ENCODE data around the gene SMIM33. TPM values are rescaled to one million over a fixed set of nuclear protein-coding genes. Genes with fewer than 3 reads are reported as not detected.
A peak's percentile ranks its signal among the peaks of the same experiment; 100 is the strongest.

The SMIM33 gene
- total RNA-seq, 2 experiments from 2014 or later, result 1.5 TPM

GRCh38 chr5:139457653-139458306 is 13.0 kb upstream of the SMIM33 start:
- Mint-ChIP-seq H3K27me3 (no peaks in the 10 kb centered on the region), H3K4me3 (no peak overlapping the region), H3K4me1 (ENCODE audit: low read depth) (peaks cover 69% of the 10 kb centered on the region)

GRCh38 chr5:139458580-139459407 is 12.0 kb upstream of the SMIM33 start:
- peak; percentile 90 for DNase-seq
- peaks cover 65% of the 10 kb centered on the region for H3K4me1 Mint-ChIP-seq (ENCODE audit: low read depth)
- no peaks in the 10 kb centered on the region for H3K36me3 Mint-ChIP-seq
- ChIA-PET CTCF (interaction anchor here (0.6 to 4.9 kb wide), 13 partner anchors 11 to 53 kb away, joined by 3 to 29 read pairs (median 5); partner anchors contain the start of genes DNAJC18, SMIM33 and STING1), POLR2A (interaction anchor here (0.7 to 4.1 kb wide), 15 partner anchors 10 to 103 kb away, joined by 3 to 52 read pairs (median 5); partner anchors contain the start of genes DNAJC18, SMIM33, STING1 and UBE2D2)
- intact Hi-C loops (cut with micrococcal nuclease), result loop anchor here (1.0 to 2.0 kb wide), 7 partner anchors 10 to 43 kb away; partner anchors contain the start of genes DNAJC18 and STING1
- no peaks in the 10 kb centered on the region for H3K9me3 Mint-ChIP-seq
- peak overlapping the region; percentile 56 for H3K4me3 Mint-ChIP-seq
- H3K27me3 Mint-ChIP-seq, result no peaks in the 10 kb centered on the region
- H3K27ac Mint-ChIP-seq, result peak overlapping the region; percentile 97

More at GRCh38 chr5:139457653-139458306, 13.0 kb upstream of the SMIM33 start:
- DNase-seq, result peak; percentile 69
- POLR2A ChIA-PET, result interaction anchor here (0.9 to 4.1 kb wide), 10 partner anchors 10 to 104 kb away, joined by 3 to 52 read pairs (median 14); partner anchors contain the start of genes DNAJC18, STING1 and UBE2D2
- intact Hi-C loops (cut with micrococcal nuclease), result loop anchor here (1.0 to 2.0 kb wide), 2 partner anchors 15 to 18 kb away; partner anchors contain the start of gene DNAJC18
- Mint-ChIP-seq H3K36me3 (no peaks in the 10 kb centered on the region), H3K9me3 (no peaks in the 10 kb centered on the region), H3K27ac (peak overlapping the region; percentile 97)
- CTCF ChIA-PET, result interaction anchor here (0.6 to 4.9 kb wide), 8 partner anchors 10 to 60 kb away, joined by 3 to 29 read pairs (median 5); partner anchors contain the start of gene DNAJC18

GRCh38 chr5:139459451-139459934 is 11.3 kb upstream of the SMIM33 start:
- ChIA-PET CTCF (interaction anchor here (0.9 to 4.9 kb wide), 11 partner anchors 11 to 52 kb away, joined by 3 to 29 read pairs (median 6); partner anchors contain the start of genes DNAJC18, SMIM33 and STING1), POLR2A (interaction anchor here (0.7 to 4.1 kb wide), 13 partner anchors 11 to 45 kb away, joined by 3 to 52 read pairs (median 8); partner anchors contain the start of genes DNAJC18, SMIM33 and STING1)
- Mint-ChIP-seq H3K4me3 (peak overlapping the region; percentile 56), H3K9me3 (no peaks in the 10 kb centered on the region), H3K27ac (peak overlapping the region; percentile 97), H3K36me3 (no peaks in the 10 kb centered on the region), H3K4me1 (ENCODE audit: low read depth) (peaks cover 58% of the 10 kb centered on the region), H3K27me3 (no peaks in the 10 kb centered on the region)
- intact Hi-C loops (cut with micrococcal nuclease), result loop anchor here (1.0 to 2.0 kb wide), 6 partner anchors 9 to 44 kb away; partner anchors contain the start of gene STING1
- peak; percentile 81 for DNase-seq

GRCh38 chr5:139460455-139460854 is 10.3 kb upstream of the SMIM33 start:
- intact Hi-C loops (cut with micrococcal nuclease), result no loop called here
- no peaks in the 10 kb centered on the region for H3K9me3 Mint-ChIP-seq
- no peak for DNase-seq
- H3K36me3 Mint-ChIP-seq, result no peaks in the 10 kb centered on the region
- no peaks in the 10 kb centered on the region for H3K27me3 Mint-ChIP-seq
- CTCF ChIA-PET, result interaction anchor here (0.9 to 4.9 kb wide), 8 partner anchors 12 to 51 kb away, joined by 3 to 29 read pairs (median 8); partner anchors contain the start of genes DNAJC18 and STING1
- POLR2A ChIA-PET, result interaction anchor here (0.7 to 4.1 kb wide), 10 partner anchors 11 to 46 kb away, joined by 3 to 52 read pairs (median 19); partner anchors contain the start of genes DNAJC18, SMIM33 and STING1
- H3K4me1 Mint-ChIP-seq (ENCODE audit: low read depth), result peaks cover 53% of the 10 kb centered on the region
- H3K27ac Mint-ChIP-seq, result peak overlapping the region; percentile 97
- H3K4me3 Mint-ChIP-seq, result peak overlapping the region; percentile 22

GRCh38 chr5:139461176-139461575 is 9.6 kb upstream of the SMIM33 start:
- Mint-ChIP-seq H3K27me3 (no peaks in the 10 kb centered on the region), H3K4me1 (ENCODE audit: low read depth) (peaks cover 52% of the 10 kb centered on the region), H3K9me3 (no peaks in the 10 kb centered on the region), H3K4me3 (no peak overlapping the region), H3K27ac (peak overlapping the region; percentile 97), H3K36me3 (no peaks in the 10 kb centered on the region)
- DNase-seq, result no peak
- CTCF ChIA-PET, result interaction anchor here (1.1 to 2.7 kb wide), 3 partner anchors 12 to 39 kb away, joined by 3 to 10 read pairs (median 3); no protein-coding TSS in a partner anchor
- intact Hi-C loops (cut with micrococcal nuclease), result no loop called here
- POLR2A ChIA-PET, result interaction anchor here (1.3 to 4.1 kb wide), 4 partner anchors 10 to 24 kb away, joined by 4 to 37 read pairs (median 8); partner anchors contain the start of genes DNAJC18, SMIM33 and STING1

- no peaks in the 10 kb centered on the region for H3K9me3 Mint-ChIP-seq
- no peaks in the 10 kb centered on the region for H3K36me3 Mint-ChIP-seq
- no peak overlapping the region for H3K4me3 Mint-ChIP-seq
- intact Hi-C loops (cut with micrococcal nuclease), result no loop called here
- peaks cover 47% of the 10 kb centered on the region for H3K4me1 Mint-ChIP-seq (ENCODE audit: low read depth)
- CTCF ChIA-PET, result interaction anchor here (1.1 to 2.7 kb wide), 3 partner anchors 13 to 39 kb away, joined by 3 to 10 read pairs (median 3); no protein-coding TSS in a partner anchor
- H3K27ac Mint-ChIP-seq, result no peak overlapping the region
- H3K27me3 Mint-ChIP-seq, result no peaks in the 10 kb centered on the region
- no peak for DNase-seq
- POLR2A ChIA-PET, result interaction anchor here (0.9 to 3.4 kb wide), 5 partner anchors 9 to 24 kb away, joined by 3 to 11 read pairs (median 4); partner anchors contain the start of genes DNAJC18, SMIM33 and STING1
These were observed 9.1 kb upstream of the SMIM33 start for GRCh38 chr5:139461698-139462097.

- Mint-ChIP-seq H3K27ac (no peak within 1 kb of the TSS), H3K4me1 (ENCODE audit: low read depth) (peaks cover 38% of the 10 kb centered on the region), H3K9me3 (no peaks in the 10 kb centered on the region), H3K27me3 (no peaks in the 10 kb centered on the region), H3K4me3 (no peak within 1 kb of the TSS), H3K36me3 (no peaks in the 10 kb centered on the region)
- ChIA-PET CTCF (interaction anchor here (1.1 to 1.4 kb wide), 2 partner anchors 19 to 32 kb away, joined by 3 read pairs; no protein-coding TSS in a partner anchor), POLR2A (interaction anchor here (0.9 to 3.4 kb wide), 4 partner anchors 8 to 25 kb away, joined by 3 to 11 read pairs (median 4); partner anchors contain the start of genes SMIM33 and STING1)
- intact Hi-C loops (cut with micrococcal nuclease), result no loop called here
- no peak for DNase-seq
These were observed 8.1 kb upstream of the SMIM33 start, which contains the start of gene ECSCR for GRCh38 chr5:139462586-139463276. Gene ECSCR, minus strand, starts transcription at chr5:139462743. Its CDS starts 73 bp downstream, at chr5:139462670.

GRCh38 chr5:139468421-139468931 is 2.3 kb upstream of the SMIM33 start:
- intact Hi-C loops (cut with micrococcal nuclease), result loop anchor here (1.0 kb wide), 2 partner anchors 9 to 21 kb away; no protein-coding TSS in a partner anchor
- Mint-ChIP-seq H3K36me3 (no peaks in the 10 kb centered on the region), H3K4me3 (peak overlapping the region; percentile 41), H3K27me3 (no peaks in the 10 kb centered on the region), H3K9me3 (no peaks in the 10 kb centered on the region), H3K27ac (peak overlapping the region; percentile 83), H3K4me1 (ENCODE audit: low read depth) (peaks cover 51% of the 10 kb centered on the region)
- POLR2A ChIA-PET, result interaction anchor here (0.8 to 1.2 kb wide), 2 partner anchors 11 to 14 kb away, joined by 3 to 7 read pairs; partner anchors contain the start of gene STING1
- DNase-seq, result peak; percentile 69
- CTCF ChIA-PET, result interaction anchor here (0.6 to 1.2 kb wide), 4 partner anchors 45 to 185 kb away, joined by 3 to 4 read pairs (median 3); no protein-coding TSS in a partner anchor

- ChIA-PET POLR2A (interaction anchor here (1.9 to 5.0 kb wide), 6 partner anchors 9 to 50 kb away, joined by 7 to 50 read pairs (median 14); partner anchors contain the start of genes DNAJC18 and STING1), CTCF (interaction anchor here (1.4 to 2.0 kb wide), 3 partner anchors 25 to 40 kb away, joined by 3 to 10 read pairs (median 7); no protein-coding TSS in a partner anchor)
- peak overlapping the region; percentile 81 for H3K4me3 Mint-ChIP-seq
- peaks cover 88% of the 10 kb centered on the region for H3K4me1 Mint-ChIP-seq (ENCODE audit: low read depth)
- no peak for DNase-seq
- H3K36me3 Mint-ChIP-seq, result peaks cover 19% of the 10 kb centered on the region
- intact Hi-C loops (cut with micrococcal nuclease), result loop anchor here (1.0 to 5.0 kb wide), 4 partner anchors 9 to 58 kb away; no protein-coding TSS in a partner anchor
- H3K27me3 Mint-ChIP-seq, result no peaks in the 10 kb centered on the region
- peak overlapping the region; percentile 93 for H3K27ac Mint-ChIP-seq
- H3K9me3 Mint-ChIP-seq, result no peaks in the 10 kb centered on the region
These were observed 1.7 kb downstream of the SMIM33 start for GRCh38 chr5:139472386-139473030.

Measured in activated CD4-positive, alpha-beta memory T cell treated with anti-CD3 and anti-CD28 coated beads for 36 hours (primary cell).